GM21423 (cell line): ENCODE results near the gene ACCS.

Experiments used
- ATAC-seq: cut with Tn5 transposase; IDR thresholded peaks from one replicate; pipeline ENCODE4 v1.9.1; 2021; ENCODE audit warnings: mild to moderate bottlenecking, moderate library complexity; ENCODE audit not compliant: unreplicated experiment

ACCS gene

GRCh38 chr11:44083906-44084305 is 17.8 kb downstream of the ACCS start:
- ATAC-seq = no peak

GRCh38 chr11:44085330-44085729 is 19.3 kb downstream of the ACCS start:
- ATAC-seq = no peak

- ATAC-seq = no peak
Observed at GRCh38 chr11:44088377-44088776, 22.3 kb downstream of the ACCS start.

- no peak for ATAC-seq
Observed at GRCh38 chr11:44088871-44089270, 22.8 kb downstream of the ACCS start.

GRCh38 chr11:44090539-44090938 is 24.5 kb downstream of the ACCS start:
- ATAC-seq = no peak

- no peak for ATAC-seq
Observed at GRCh38 chr11:44094260-44094868, 28.3 kb downstream of the ACCS start.

GRCh38 chr11:44095506-44096359 is 29.7 kb downstream of the ACCS start, which contains the start of gene EXT2:
Gene EXT2 (plus strand): TSS chr11:44095678. CDS start chr11:44107713, 12,035 bp downstream.
- ATAC-seq = peak; percentile 94

- ATAC-seq = no peak
Observed at GRCh38 chr11:44096360-44097185, 30.5 kb downstream of the ACCS start.

GRCh38 chr11:44097821-44098220 is 31.8 kb downstream of the ACCS start:
- no peak for ATAC-seq

GRCh38 chr11:44101098-44101497 is 35.0 kb downstream of the ACCS start:
- ATAC-seq = no peak

GRCh38 chr11:44104481-44105294 is 38.6 kb downstream of the ACCS start:
- ATAC-seq = no peak

- no peak for ATAC-seq
Observed at GRCh38 chr11:44108260-44108659, 42.2 kb downstream of the ACCS start.

GRCh38 chr11:44110231-44110679 is 44.2 kb downstream of the ACCS start:
- peak; percentile 86 for ATAC-seq

GRCh38 chr11:44112091-44112821 is 46.2 kb downstream of the ACCS start:
- no peak for ATAC-seq

GRCh38 chr11:44113018-44113417 is 46.9 kb downstream of the ACCS start:
- no peak for ATAC-seq

GRCh38 chr11:44113572-44113971 is 47.5 kb downstream of the ACCS start:
- no peak for ATAC-seq

- ATAC-seq = no peak
Observed at GRCh38 chr11:44116234-44116830, 50.3 kb downstream of the ACCS start.

GRCh38 chr11:44120169-44120568 is 54.1 kb downstream of the ACCS start:
- no peak for ATAC-seq

- no peak for ATAC-seq
Observed at GRCh38 chr11:44125598-44125997, 59.5 kb downstream of the ACCS start.
